H1 (cell line): Measurements from ENCODE around the gene MAP3K13. TPM values are rescaled to one million over a fixed set of nuclear protein-coding genes. Genes with fewer than 3 reads are reported as not detected.

Source experiments
- CTCF ChIA-PET: fragments of 300-600 bp; sonication (Branson Sonifier 250); formaldehyde crosslinking; loops from one replicate; lab custom pipeline; 2021; ENCODE audit not compliant: partially characterized antibody; lab: Charles Lee
- POLR2A ChIA-PET: fragments of 300-600 bp; sonication (Branson Sonifier 250); formaldehyde crosslinking; loops from one replicate; lab custom pipeline; 2021; ENCODE audit warnings: inconsistent platforms; ENCODE audit not compliant: partially characterized antibody; lab: Charles Lee
- DNase-seq, 2 experiments: peaks; one replicate each; pipeline versions ENCODE4 v3.0.0 to v3.0.0-alpha.2; 2010 to 2022; ENCODE audit warnings: low spot score in 2 of 2, low read depth in 1 of 2, mixed read lengths in 1 of 2
- FAIRE-seq: peaks from 2 replicates; lab custom pipeline; 2011; peaks lifted over from hg19 to GRCh38; lab: Jason Lieb, UNC
- H2AFZ ChIP-seq: 2 replicates; pipeline ENCODE4 v1.8.1; 2012; ENCODE audit warnings: low read length, inconsistent platforms
- H2AK5ac ChIP-seq: 2 replicates; pipeline ENCODE4 v1.6.1; 2013; ENCODE audit warnings: low read depth, low read length
- H2BK120ac ChIP-seq: replicated peaks from 2 replicates; pipeline ENCODE3; 2013; ENCODE audit warnings: low read depth, low read length, inconsistent platforms
- H2BK12ac ChIP-seq: 2 replicates; pipeline ENCODE4 v1.6.1; 2013; ENCODE audit warnings: low read depth, low read length
- H2BK15ac ChIP-seq: 2 replicates; pipeline ENCODE4 v1.6.1; 2013; ENCODE audit warnings: low read length
- H2BK20ac ChIP-seq: 2 replicates; pipeline ENCODE4 v1.6.1; 2013; ENCODE audit warnings: low read length
- H2BK5ac ChIP-seq: 2 replicates; pipeline ENCODE4 v1.6.1; 2013; ENCODE audit warnings: low read depth, low read length
- H3K14ac ChIP-seq: 2 replicates; pipeline ENCODE4 v1.6.1; 2013; ENCODE audit warnings: inconsistent platforms; ENCODE audit not compliant: insufficient read length
- H3K18ac ChIP-seq: 2 replicates; pipeline ENCODE4 v1.6.1; 2013; ENCODE audit warnings: low read length; ENCODE audit errors: extremely low read depth
- H3K23ac ChIP-seq: 2 replicates; pipeline ENCODE4 v1.6.1; 2013; ENCODE audit warnings: inconsistent platforms; ENCODE audit not compliant: insufficient read length
- H3K23me2 ChIP-seq: 2 replicates; pipeline ENCODE4 v1.6.1; 2013; ENCODE audit warnings: low read depth, low read length
- H3K27ac ChIP-seq: 2 replicates; pipeline ENCODE4 v1.6.1; 2011; ENCODE audit warnings: low read depth, low read length, inconsistent platforms
- H3K27me3 ChIP-seq, 4 experiments: replicated peaks in 1 of 4; 1 replicate in 1 of 4; 2 replicates in 3 of 4; pipeline versions ENCODE4 v1.6.1 to v1.8.1; 2011 to 2013; ENCODE audit warnings: low read length in 3 of 4, mild to moderate bottlenecking in 3 of 4, inconsistent platforms in 2 of 4, mixed read lengths in 2 of 4, moderate library complexity in 1 of 4; ENCODE audit not compliant: control insufficient read depth in 3 of 4, insufficient read depth in 3 of 4; ENCODE audit errors: extremely low read depth in 1 of 4
- H3K36me3 ChIP-seq, 4 experiments: 2 replicates each; pipeline versions ENCODE4 v1.6.1 to v1.8.1; 2011 to 2013; ENCODE audit warnings: mild to moderate bottlenecking in 4 of 4, low read length in 3 of 4, moderate library complexity in 2 of 4, control low read depth in 1 of 4, inconsistent platforms in 1 of 4; ENCODE audit not compliant: insufficient read depth in 4 of 4, control insufficient read depth in 2 of 4
- H3K4ac ChIP-seq: replicated peaks from 2 replicates; pipeline ENCODE3; 2013; ENCODE audit warnings: low read length, low read depth, mixed read lengths, inconsistent platforms; ENCODE audit not compliant: insufficient read length
- H3K4me1 ChIP-seq, 4 experiments: replicated peaks in 1 of 4; 1 replicate in 1 of 4; 2 replicates in 3 of 4; pipeline versions ENCODE4 v1.6.1 to v1.8.1; 2011 to 2013; ENCODE audit warnings: low read length in 3 of 4, inconsistent platforms in 2 of 4, mixed read lengths in 1 of 4; ENCODE audit not compliant: insufficient read depth in 4 of 4, control insufficient read depth in 3 of 4
- H3K4me2 ChIP-seq, 2 experiments: 2 replicates each; pipeline versions ENCODE4 v1.6.1 to v1.8.1; 2011 to 2013; ENCODE audit warnings: low read depth in 2 of 2, low read length in 2 of 2, control low read depth in 1 of 2, inconsistent platforms in 1 of 2, mild to moderate bottlenecking in 1 of 2; ENCODE audit not compliant: insufficient read depth in 1 of 2
- H3K4me3 ChIP-seq, 4 experiments: fragments of 200-600, 300-600 bp in 1 of 4; sonication (generic), shearing (Covaris generic), sonication (Bioruptor Twin) in 1 of 4; 2 replicates each; pipeline versions ENCODE4 v1.5.1 to v1.8.1; 2011 to 2016; ENCODE audit warnings: low read length in 4 of 4, low read depth in 3 of 4, control low read depth in 2 of 4, inconsistent platforms in 2 of 4, mild to moderate bottlenecking in 2 of 4, mixed read lengths in 1 of 4, moderate library complexity in 1 of 4; ENCODE audit not compliant: insufficient read depth in 2 of 4; ENCODE audit errors: extremely low read depth in 1 of 4
- H3K56ac ChIP-seq: replicated peaks from 2 replicates; pipeline ENCODE3; 2013; ENCODE audit warnings: low read depth, mild to moderate bottlenecking, mixed read lengths, low read length, inconsistent platforms; ENCODE audit not compliant: insufficient read length
- H3K79me1 ChIP-seq: 2 replicates; pipeline ENCODE4 v1.6.1; 2013; ENCODE audit warnings: low read depth, low read length, control low read depth
- H3K79me2 ChIP-seq, 2 experiments: 2 replicates each; pipeline versions ENCODE4 v1.6.1 to v1.8.1; 2012 to 2013; ENCODE audit warnings: low read length in 2 of 2, mild to moderate bottlenecking in 2 of 2, inconsistent platforms in 1 of 2; ENCODE audit not compliant: insufficient read depth in 2 of 2, control insufficient read depth in 1 of 2
- H3K9ac ChIP-seq, 4 experiments: replicated peaks in 1 of 4; 1 replicate in 1 of 4; 2 replicates in 3 of 4; pipeline versions ENCODE4 v1.6.1 to v1.8.1; 2011 to 2013; ENCODE audit warnings: low read depth in 3 of 4, low read length in 3 of 4, control low read depth in 2 of 4, mild to moderate bottlenecking in 2 of 4, moderate library complexity in 2 of 4, inconsistent platforms in 1 of 4; ENCODE audit errors: extremely low read depth in 1 of 4
- H3K9me3 ChIP-seq, 2 experiments: 2 replicates each; pipeline versions ENCODE4 v1.6.1 to v1.8.1; 2012 to 2013; ENCODE audit warnings: mild to moderate bottlenecking in 2 of 2, moderate library complexity in 2 of 2, control low read depth in 1 of 2, inconsistent platforms in 1 of 2, low read depth in 1 of 2, low read length in 1 of 2, mixed read lengths in 1 of 2; ENCODE audit not compliant: insufficient read depth in 2 of 2
- H4K20me1 ChIP-seq, 2 experiments: replicated peaks in 1 of 2; 2 replicates each; pipeline versions ENCODE3 to v1.8.1; 2011 to 2013; ENCODE audit warnings: inconsistent platforms in 2 of 2, low read length in 2 of 2, mild to moderate bottlenecking in 1 of 2; ENCODE audit not compliant: insufficient read depth in 2 of 2, control insufficient read depth in 1 of 2
- H4K5ac ChIP-seq: 2 replicates; pipeline ENCODE4 v1.6.1; 2013; ENCODE audit warnings: low read length, low read depth, mixed read lengths, inconsistent platforms; ENCODE audit not compliant: insufficient read length
- H4K8ac ChIP-seq: 2 replicates; pipeline ENCODE4 v1.8.0; 2013; ENCODE audit warnings: mild to moderate bottlenecking, moderate library complexity, low read length, inconsistent platforms; ENCODE audit not compliant: insufficient read depth; ENCODE audit errors: extremely low read depth
- H4K91ac ChIP-seq: replicated peaks from 2 replicates; pipeline ENCODE3; 2013; ENCODE audit warnings: low read length, mixed read lengths, inconsistent platforms; ENCODE audit not compliant: insufficient read length
- ASH2L ChIP-seq: fragments of 200-600, 300-600 bp; sonication (generic); IDR thresholded peaks from one replicate; pipeline ENCODE4 v1.7.1; 2017; ENCODE audit warnings: low read length
- CBX5 ChIP-seq: fragments of 300-800, 300-1000 bp; sonication (generic); IDR thresholded peaks from 2 replicates; pipeline ENCODE4 v1.7.1; 2016; ENCODE audit warnings: antibody characterized with exemption, low read length, low read depth
- CTBP2 ChIP-seq: IDR thresholded peaks from 2 replicates; pipeline ENCODE4 v1.7.0; 2011; ENCODE audit warnings: borderline replicate concordance, mild to moderate bottlenecking, moderate library complexity, mixed read lengths, low read length; ENCODE audit not compliant: insufficient read depth, insufficient read length
- E2F6 ChIP-seq: IDR thresholded peaks from 2 replicates; pipeline ENCODE4 v1.6.1; 2012; ENCODE audit warnings: inconsistent platforms
- FOSL1 ChIP-seq: IDR thresholded peaks from 2 replicates; pipeline ENCODE4 v1.6.1; 2011; ENCODE audit warnings: mild to moderate bottlenecking, low read depth, low read length, moderate library complexity; ENCODE audit not compliant: insufficient read depth
- GTF2F1 ChIP-seq: IDR thresholded peaks from 2 replicates; pipeline ENCODE4 v1.6.1; 2012; ENCODE audit warnings: low read depth, low read length, improper control_type of control experiment, borderline replicate concordance
- HDAC6 ChIP-seq: IDR thresholded peaks from one replicate; pipeline ENCODE4 v1.7.1; 2012; ENCODE audit warnings: low read depth, mild to moderate bottlenecking, inconsistent platforms, low read length, moderate library complexity
- KDM1A ChIP-seq: fragments of 200-600, 300-600 bp; sonication (generic); IDR thresholded peaks from 2 replicates; pipeline ENCODE4 v1.7.1; 2016; ENCODE audit warnings: mild to moderate bottlenecking, low read length, borderline replicate concordance
- NANOG ChIP-seq: IDR thresholded peaks from 2 replicates; pipeline ENCODE4 v1.6.1; 2011; ENCODE audit warnings: low read length, low read depth, mild to moderate bottlenecking, inconsistent platforms; ENCODE audit not compliant: insufficient read depth, poor library complexity, severe bottlenecking
- RBBP5 ChIP-seq: IDR thresholded peaks from 2 replicates; pipeline ENCODE4 v1.7.1; 2012; ENCODE audit warnings: low read depth, mild to moderate bottlenecking, inconsistent platforms, low read length, moderate library complexity, borderline replicate concordance
- SP1 ChIP-seq: IDR thresholded peaks from 2 replicates; pipeline ENCODE4 v1.6.1; 2011; ENCODE audit warnings: low read depth, low read length
- TAF1 ChIP-seq: IDR thresholded peaks from 2 replicates; pipeline ENCODE4 v1.6.1; 2011; ENCODE audit warnings: mild to moderate bottlenecking, low read depth, low read length
- ZNF274 ChIP-seq: IDR thresholded peaks from 2 replicates; pipeline ENCODE4 v1.7.0; 2012; ENCODE audit warnings: low read length, borderline replicate concordance; ENCODE audit errors: extremely low read depth
- WGBS, 2 experiments: shearing (Covaris generic) in 1 of 2; methylation state at CpG; one replicate each; pipeline versions ENCODE4 v1.1.6 to v1.1.7; 2013 to 2015; ENCODE audit warnings: low lambda C conversion rate in 2 of 2, mixed read lengths in 2 of 2, inconsistent platforms in 1 of 2, low coverage in 1 of 2, missing lambda C conversion rate in 1 of 2; ENCODE audit not compliant: insufficient replicate concordance in 2 of 2, insufficient coverage in 1 of 2, insufficient read length in 1 of 2; ENCODE audit errors: extremely low coverage in 1 of 2, missing lambda C conversion rate in 1 of 2; 5-methylcytosine and 5-hydroxymethylcytosine counted together
- polyA plus RNA-seq, 7 experiments: library from polyadenylated mRNA; depleted of rRNA in 3 of 7; stranded (reverse) in 5 of 7; unstranded in 2 of 7; fragments of >200 nt in 5 of 7; fragments of 200-250 nt in 2 of 7; gene quantifications; 1 replicate in 5 of 7; 2 replicates in 1 of 7; 4 replicates in 1 of 7; pipeline versions ENCODE4 v1.2.1 to v1.2.3, GENCODE V29; 2011 to 2013; ENCODE audit warnings: missing spikeins in 2 of 7, mixed read lengths in 2 of 7
- total RNA-seq: library from RNA; stranded (reverse); fragmentation: NEBNext Ultra II Directional; extraction: Animal tissue kit (Norgen Biotek cat#: 25700); gene quantifications from 2 replicates; pipeline ENCODE4 v1.2.1, GENCODE V29; 2021

MAP3K13 gene
- total and polyA plus RNA-seq, 2 of the 8 experiments (the other 6 are each of a cell fraction or from before 2014, with no cell fraction given): 6.8 to 17.9 TPM

- H3K23me2 ChIP-seq: no peaks in the 10 kb centered on the region
- no peak overlapping the region for H3K23ac ChIP-seq
- H3K79me2 ChIP-seq: no peaks in the 10 kb centered on the region
- H3K4me2 ChIP-seq: no peak overlapping the region
- H3K56ac ChIP-seq: no peak overlapping the region
- H2BK20ac ChIP-seq: no peak overlapping the region
- H3K36me3 ChIP-seq: no peaks in the 10 kb centered on the region
- no peak overlapping the region for H3K9ac ChIP-seq
- no peaks in the 10 kb centered on the region for H3K79me1 ChIP-seq
- TF ChIP-seq ASH2L (no peak), TAF1 (no peak), ZNF274 (no peak), NANOG (no peak), CBX5 (no peak), CTBP2 (no peak), HDAC6 (no peak), E2F6 (no peak), GTF2F1 (no peak), FOSL1 (no peak), KDM1A (no peak), RBBP5 (no peak), SP1 (no peak)
- H3K4me3 ChIP-seq: no peak overlapping the region
- no peak overlapping the region for H2AK5ac ChIP-seq
- no peak overlapping the region for H3K27ac ChIP-seq
- H2BK15ac ChIP-seq: no peak overlapping the region
- H2BK120ac ChIP-seq: no peak overlapping the region
- DNase-seq: no peak
- no peak overlapping the region for H2BK5ac ChIP-seq
- no peak overlapping the region for H3K18ac ChIP-seq
- H3K4me1 ChIP-seq: peaks cover 0 to 4% (median 3%) of the 10 kb centered on the region in 4 experiments; a peak in 3 of 7 replicates
- no peak overlapping the region for H2AFZ ChIP-seq
- no peaks in the 10 kb centered on the region for H3K9me3 ChIP-seq
- no peak overlapping the region for H3K14ac ChIP-seq
- H4K91ac ChIP-seq: no peak overlapping the region
- ChIA-PET CTCF (interaction anchor here (1.0 to 2.7 kb wide), 5 partner anchors 9 to 116 kb away, joined by 3 to 18 read pairs (median 4); no protein-coding TSS in a partner anchor), POLR2A (interaction anchor here (1.3 to 1.6 kb wide), 2 partner anchors 15 to 29 kb away, joined by 5 to 6 read pairs; partner anchors contain the start of gene TMEM41A)
- no peak overlapping the region for H2BK12ac ChIP-seq
- no peak for FAIRE-seq
- WGBS, 2 experiments: 93% methylated on average over 3 of the region's 3 CpGs; no CpG with 5 or more reads in 1 of the 2 experiments
- no peak overlapping the region for H4K8ac ChIP-seq
- H3K27me3 ChIP-seq: no peaks in the 10 kb centered on the region
- no peaks in the 10 kb centered on the region for H4K20me1 ChIP-seq
- H4K5ac ChIP-seq: no peak overlapping the region
- no peak overlapping the region for H3K4ac ChIP-seq
Observed at GRCh38 chr3:185469542-185469941, 106.6 kb downstream of the MAP3K13 start.
